DMS53 treated with DMSO at 0.1 percent for 48 hours (cell line): ENCODE data around the gene ARMC9.
"Not testable (repeated sequence)": the region's sequence is repeated elsewhere in the genome, so short reads cannot be mapped to it uniquely, and the experiment has no call there.

Source experiments
- DNase-seq: peaks from one replicate; lab custom pipeline; 2025; ENCODE audit not compliant: unreplicated experiment; lab: John Stamatoyannopoulos, UW

ARMC9 gene

GRCh38 chr2:231181860-231182512 lies 16.4 kb upstream of the ARMC9 start:
- peak; percentile 72 for DNase-seq

- no peak for DNase-seq
Measured at GRCh38 chr2:231182513-231182899, 15.9 kb upstream of the ARMC9 start.

GRCh38 chr2:231183851-231184250 lies 14.6 kb upstream of the ARMC9 start:
- DNase-seq, result no peak

- no peak for DNase-seq
Measured at GRCh38 chr2:231184319-231184718, 14.1 kb upstream of the ARMC9 start.

GRCh38 chr2:231185050-231185725 lies 13.2 kb upstream of the ARMC9 start:
- no peak for DNase-seq

- no peak for DNase-seq
Measured at GRCh38 chr2:231185886-231186285, 12.5 kb upstream of the ARMC9 start.

GRCh38 chr2:231186325-231186724 lies 12.1 kb upstream of the ARMC9 start:
- no peak for DNase-seq

GRCh38 chr2:231187736-231188505 lies 10.5 kb upstream of the ARMC9 start:
- no peak for DNase-seq

- DNase-seq, result no peak
Measured at GRCh38 chr2:231188506-231189170, 9.8 kb upstream of the ARMC9 start.

GRCh38 chr2:231189171-231189530 lies 9.3 kb upstream of the ARMC9 start:
- no peak for DNase-seq

- no peak for DNase-seq
Measured at GRCh38 chr2:231189571-231190495, 8.6 kb upstream of the ARMC9 start.

GRCh38 chr2:231190531-231191197 lies 7.8 kb upstream of the ARMC9 start:
- no peak for DNase-seq

- no peak for DNase-seq
Measured at GRCh38 chr2:231191896-231192872, 6.2 kb upstream of the ARMC9 start.

- no peak for DNase-seq
Measured at GRCh38 chr2:231193216-231193615, 5.2 kb upstream of the ARMC9 start.

- DNase-seq, result no peak
Measured at GRCh38 chr2:231196592-231196991, 1.8 kb upstream of the ARMC9 start.

- not testable (repeated sequence) for DNase-seq
Measured at GRCh38 chr2:231197196-231197595, 1.2 kb upstream of the ARMC9 start.

GRCh38 chr2:231197706-231198290 lies 633 bp upstream of the ARMC9 start:
- no peak for DNase-seq

- no peak for DNase-seq
Measured at GRCh38 chr2:231199219-231199618, 788 bp downstream of the ARMC9 start.
